Putamen (tissue), 1 donor: ENCODE data around the gene CFAP126.
"Not testable (repeated sequence)": the region's sequence is repeated elsewhere in the genome, so short reads cannot be mapped to it uniquely, and the experiment has no call there.

Source experiments
- DNase-seq: peaks from one replicate; pipeline ENCODE4 v3.0.0-alpha.2; 2016; ENCODE audit warnings: low spot score

Gene CFAP126

GRCh38 chr1:161367684-161368400 is at the start of gene CFAP126:
Gene CFAP126 (minus strand): TSS chr1:161367876. CDS start chr1:161367868, 8 bp downstream.
- peak; percentile 51 for DNase-seq

GRCh38 chr1:161413050-161413449 is 45.4 kb upstream of the CFAP126 start:
- DNase-seq = not testable (repeated sequence)

DNA sequence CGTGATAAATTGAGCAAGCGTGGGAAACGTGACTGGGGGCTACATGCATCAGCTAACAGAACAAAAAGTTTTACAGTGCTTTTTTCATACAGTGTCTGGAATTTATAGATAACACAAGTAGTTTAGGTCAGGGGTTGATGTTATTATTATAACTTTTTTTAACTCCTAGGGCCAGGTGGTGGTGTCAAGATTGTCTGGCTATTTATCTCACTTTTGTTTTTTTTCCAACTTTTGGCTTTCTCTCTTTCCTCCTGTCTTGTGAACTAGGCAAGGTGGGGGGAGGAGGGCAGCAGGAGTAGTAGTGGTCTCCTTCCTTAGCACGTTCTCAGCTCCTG is 42.9 kb upstream of the CFAP126 start:
- not testable (repeated sequence) for DNase-seq

DNA sequence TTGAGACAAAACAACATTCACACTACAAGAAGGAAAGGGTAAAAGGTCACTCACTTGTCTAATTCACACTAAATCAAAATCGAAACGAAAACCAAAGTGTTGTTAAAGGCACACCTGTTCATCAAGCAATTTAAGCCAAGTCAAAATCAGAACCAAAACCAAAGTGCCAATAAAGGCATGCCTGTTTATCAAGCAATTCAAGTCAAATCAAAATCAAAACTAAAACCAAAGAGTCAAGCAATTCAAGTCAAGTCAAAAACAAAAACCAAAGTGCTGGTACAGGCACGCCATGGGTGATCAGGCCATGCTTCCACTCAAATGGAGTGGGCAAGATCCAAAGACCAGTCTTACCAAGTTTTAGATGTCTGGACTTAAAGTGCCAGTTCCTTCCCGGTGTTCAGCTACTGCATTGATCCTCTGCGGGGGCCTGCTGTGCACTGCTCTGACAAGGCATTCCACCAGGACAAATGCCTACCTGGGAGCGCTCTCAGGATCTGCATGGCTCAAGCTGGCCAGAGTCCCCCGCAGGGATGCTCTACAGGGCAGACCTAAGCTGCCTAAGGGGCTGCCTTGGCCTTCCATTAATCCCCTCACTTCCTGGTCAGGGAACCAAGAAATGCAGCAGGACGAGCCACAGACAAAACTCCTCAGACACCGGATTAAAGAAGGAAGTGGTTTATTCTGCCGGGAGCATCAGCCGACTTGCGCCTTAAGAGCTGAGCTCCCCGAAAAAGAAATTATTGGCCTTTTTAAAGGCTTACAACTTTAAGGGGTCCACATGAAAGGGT is 42.4 kb upstream of the CFAP126 start:
- not testable (repeated sequence) for DNase-seq

GRCh38 chr1:161408429-161409052 is 40.9 kb upstream of the CFAP126 start:
- no peak for DNase-seq

- no peak for DNase-seq
These were observed 39.8 kb upstream of the CFAP126 start for GRCh38 chr1:161407451-161407985.

GRCh38 chr1:161406551-161406950 is 38.9 kb upstream of the CFAP126 start:
- DNase-seq = not testable (repeated sequence)

- DNase-seq = no peak
These were observed 36.4 kb upstream of the CFAP126 start for GRCh38 chr1:161404051-161404597.

GRCh38 chr1:161402446-161402845 is 34.8 kb upstream of the CFAP126 start:
- DNase-seq = no peak

DNA sequence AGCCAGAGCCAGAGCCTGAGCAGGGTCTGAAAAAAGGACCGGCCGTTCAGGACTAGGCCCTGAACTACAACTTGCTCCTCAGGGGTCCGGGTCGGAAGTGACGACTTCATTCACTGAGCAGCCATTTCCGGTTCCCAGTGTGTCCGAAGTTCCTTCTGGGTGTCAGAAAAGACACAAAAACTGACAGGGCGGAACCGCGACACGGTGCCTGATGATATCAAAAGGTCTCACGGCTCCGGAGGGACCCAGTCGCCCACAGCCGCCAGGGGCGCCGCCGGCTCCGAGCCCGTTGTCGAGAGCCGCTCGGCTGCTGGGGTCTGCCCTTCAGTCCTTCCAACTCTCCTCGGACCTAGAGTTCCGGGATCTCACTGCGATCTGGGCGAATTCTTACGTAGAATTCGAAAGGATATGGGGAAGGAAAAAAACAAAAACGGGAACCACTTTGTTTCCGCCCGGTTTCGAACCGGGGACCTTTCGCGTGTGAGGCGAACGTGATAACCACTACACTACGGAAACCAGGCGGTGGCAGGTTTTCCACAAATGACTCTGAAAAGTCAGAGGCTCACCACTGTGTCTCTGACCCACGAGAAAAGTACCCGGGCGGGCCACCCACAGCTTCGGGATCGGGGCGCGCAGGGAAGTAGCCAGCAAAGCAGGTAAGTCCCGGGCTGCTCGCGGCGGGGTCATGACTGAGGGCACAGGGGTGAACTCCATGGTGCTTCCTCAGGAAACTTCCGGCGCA is 31.8 kb upstream of the CFAP126 start:
- DNase-seq = peak; percentile 92

- no peak for DNase-seq
These were observed 31.2 kb upstream of the CFAP126 start for GRCh38 chr1:161398900-161399256.

GRCh38 chr1:161397038-161397437 is 29.4 kb upstream of the CFAP126 start:
- not testable (repeated sequence) for DNase-seq

- DNase-seq = no peak
These were observed 25.5 kb upstream of the CFAP126 start for GRCh38 chr1:161393151-161393550.

DNA sequence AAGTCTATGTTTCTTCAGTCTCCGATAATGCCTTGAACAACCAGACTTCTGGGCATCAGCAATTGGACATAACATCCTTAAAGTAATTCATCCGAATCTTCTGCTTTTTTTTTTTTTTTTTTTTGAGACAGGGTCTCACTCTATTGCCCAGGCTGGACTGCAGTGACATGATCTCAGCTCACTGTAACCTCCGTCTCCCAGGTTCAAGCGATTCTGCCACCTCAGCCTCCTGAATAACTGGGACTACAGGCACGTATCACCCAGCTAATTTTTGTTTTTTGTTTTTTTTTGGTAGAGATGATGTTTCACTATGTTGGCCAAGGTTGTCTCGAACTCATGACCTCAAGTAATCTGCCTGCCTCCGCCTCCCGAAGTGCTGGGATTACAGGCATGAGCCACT is 23.9 kb upstream of the CFAP126 start:
- DNase-seq = no peak

DNA sequence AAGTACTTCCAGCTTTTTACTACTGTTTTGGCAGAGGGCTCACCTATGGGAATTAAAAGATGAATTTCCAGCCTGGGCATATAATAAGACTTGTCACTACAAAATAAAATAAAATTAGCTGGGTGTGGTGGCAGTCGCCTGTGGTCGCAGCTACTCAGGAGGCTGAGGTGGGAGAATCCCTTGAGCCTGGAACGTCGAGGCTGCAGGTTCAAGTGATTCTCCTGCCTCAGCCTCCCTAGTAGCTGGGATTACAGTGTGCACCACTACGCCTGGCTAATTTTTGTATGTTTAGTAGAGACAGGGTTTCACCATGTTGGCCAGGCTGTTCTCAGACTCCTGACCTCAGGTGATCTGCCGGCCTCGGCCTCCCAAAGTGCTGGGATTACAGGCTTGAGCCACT is 23.5 kb upstream of the CFAP126 start:
- not testable (repeated sequence) for DNase-seq

- no peak for DNase-seq
These were observed 22.8 kb upstream of the CFAP126 start for GRCh38 chr1:161390559-161390858.

DNA sequence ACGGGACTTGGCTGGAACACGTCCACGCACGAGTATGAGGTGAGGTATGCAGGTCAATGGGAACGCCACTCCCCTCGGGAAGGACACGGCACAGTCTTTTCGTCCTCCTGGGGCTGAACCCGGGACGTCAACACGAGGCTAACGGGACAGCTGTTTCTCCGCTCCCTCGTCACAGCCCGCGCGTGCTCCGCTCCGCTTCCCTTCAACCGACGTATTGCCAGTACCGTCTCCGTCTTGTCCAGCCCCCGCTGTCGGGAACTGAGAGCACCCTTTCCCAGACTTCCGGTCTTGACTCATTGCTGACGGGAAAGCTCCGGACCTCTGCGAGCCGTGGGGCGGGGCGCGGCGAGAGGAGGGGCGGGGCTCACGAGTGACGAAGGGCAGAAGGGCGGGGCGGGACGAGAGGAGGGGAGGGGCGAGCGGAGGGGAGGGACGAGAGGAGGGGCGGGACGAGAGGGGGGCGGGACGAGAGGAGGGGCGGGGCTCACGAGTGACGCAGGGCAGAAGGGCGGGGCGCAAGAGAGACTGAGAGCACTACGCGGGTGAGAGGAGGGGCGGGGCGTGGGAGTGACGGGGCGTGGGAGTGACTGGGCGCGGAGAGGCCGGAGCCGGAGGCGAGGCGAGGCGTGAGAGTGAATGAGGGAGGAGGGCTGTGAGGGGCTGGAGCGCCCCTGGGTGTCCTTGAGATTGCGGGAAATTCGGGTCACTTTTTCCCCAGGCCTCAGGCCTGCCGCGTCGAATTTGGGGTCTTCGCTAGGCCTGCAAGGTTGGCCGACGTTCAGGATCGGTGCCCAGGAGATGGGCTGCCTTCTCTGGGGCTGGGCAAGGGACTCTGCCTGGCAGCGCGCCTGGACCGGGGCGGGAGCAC is 22.2 kb upstream of the CFAP126 start:
- peak; percentile 97 for DNase-seq

DNA sequence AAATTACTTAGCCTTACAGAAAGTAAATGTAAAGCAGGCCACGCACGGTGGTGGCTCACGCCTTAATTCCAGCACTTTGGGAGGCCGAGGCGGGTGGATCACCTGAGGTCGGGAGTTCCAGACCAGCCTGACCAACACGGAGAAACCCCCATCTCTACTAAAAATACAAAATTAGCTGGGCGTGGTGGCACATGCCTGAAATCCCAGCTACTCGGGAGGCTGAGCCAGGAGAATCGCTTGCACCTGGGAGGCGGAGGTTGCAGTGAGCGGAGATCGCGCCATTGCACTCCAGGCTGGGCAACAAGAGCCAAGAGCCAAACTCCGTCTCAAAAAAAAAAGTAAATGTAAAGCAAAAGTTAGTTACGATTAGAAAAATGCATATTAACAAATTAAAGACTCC is 21.5 kb upstream of the CFAP126 start:
- DNase-seq = not testable (repeated sequence)

DNA sequence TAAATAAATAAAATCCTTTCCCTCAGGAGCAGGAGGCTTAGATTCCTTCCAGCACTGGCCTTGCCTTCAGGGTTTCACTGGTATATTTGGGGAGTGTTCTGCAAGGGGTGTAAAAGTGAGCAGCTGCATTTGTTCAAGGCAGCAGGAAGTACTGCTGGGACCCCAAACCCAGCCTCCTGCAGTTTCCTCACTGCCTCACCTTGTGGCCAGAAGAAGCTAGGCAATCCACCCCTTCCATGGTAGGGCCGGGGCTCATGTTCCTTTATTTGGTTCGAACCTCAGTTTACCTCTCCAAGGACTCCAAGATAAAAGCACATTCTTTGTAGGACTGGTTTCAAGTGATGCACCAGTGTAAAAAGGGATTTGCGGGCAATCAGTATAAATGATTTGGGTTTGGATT is 21.0 kb upstream of the CFAP126 start:
- DNase-seq = no peak

GRCh38 chr1:161382214-161383019 is 14.7 kb upstream of the CFAP126 start:
- peak; percentile 47 for DNase-seq
